ENCODE results near the gene TFG. TPM values are rescaled to one million over a fixed set of nuclear protein-coding genes. Genes with fewer than 3 reads are reported as not detected.

Gene TFG
- total and polyA plus RNA-seq, 9 of the 15 experiments (the other 6 are each of a cell fraction or from before 2014, with no cell fraction given): 31.8 to 143 (median 57.8) TPM

- TF ChIP-seq TRIM25 (IDR thresholded peaks at IDR 0.05; ENCODE audit: borderline replicate concordance) (no peak), ARID2 (IDR thresholded peaks at IDR 0.05) (no peak), TEAD1 (CRISPR knock-in tag; IDR thresholded peaks at IDR 0.05) (no peak), ZNF655 (CRISPR knock-in tag; IDR thresholded peaks at IDR 0.05) (no peak), PTBP1 (IDR thresholded peaks at IDR 0.05; ENCODE audit: low read depth, low read length) (no peak), ETV6 (IDR thresholded peaks at IDR 0.05; ENCODE audit: borderline replicate concordance in 1 of 2, low read depth in 2 of 2, low read length in 1 of 2) (no peak), ETV6 (CRISPR knock-in tag; IDR thresholded peaks at IDR 0.05; ENCODE audit: borderline replicate concordance) (no peak), LCOR (CRISPR knock-in tag; IDR thresholded peaks at IDR 0.05) (no peak), EGR1 (conservative IDR thresholded peaks at IDR 0.05) (no peak), ZSCAN29 (IDR thresholded peaks at IDR 0.05) (no peak), FOXK1 (CRISPR knock-in tag; IDR thresholded peaks at IDR 0.05; ENCODE audit: borderline replicate concordance) (no peak), PURB (CRISPR knock-in tag; IDR thresholded peaks at IDR 0.05; ENCODE audit: low read depth) (no peak), THRA (IDR thresholded peaks at IDR 0.05) (no peak), STAT5B (CRISPR knock-in tag; IDR thresholded peaks at IDR 0.05) (no peak), ZNF668 (CRISPR knock-in tag; IDR thresholded peaks at IDR 0.05) (no peak), ZZZ3 (IDR thresholded peaks at IDR 0.05) (no peak)
- TF ChIP-seq, protein P1, sequence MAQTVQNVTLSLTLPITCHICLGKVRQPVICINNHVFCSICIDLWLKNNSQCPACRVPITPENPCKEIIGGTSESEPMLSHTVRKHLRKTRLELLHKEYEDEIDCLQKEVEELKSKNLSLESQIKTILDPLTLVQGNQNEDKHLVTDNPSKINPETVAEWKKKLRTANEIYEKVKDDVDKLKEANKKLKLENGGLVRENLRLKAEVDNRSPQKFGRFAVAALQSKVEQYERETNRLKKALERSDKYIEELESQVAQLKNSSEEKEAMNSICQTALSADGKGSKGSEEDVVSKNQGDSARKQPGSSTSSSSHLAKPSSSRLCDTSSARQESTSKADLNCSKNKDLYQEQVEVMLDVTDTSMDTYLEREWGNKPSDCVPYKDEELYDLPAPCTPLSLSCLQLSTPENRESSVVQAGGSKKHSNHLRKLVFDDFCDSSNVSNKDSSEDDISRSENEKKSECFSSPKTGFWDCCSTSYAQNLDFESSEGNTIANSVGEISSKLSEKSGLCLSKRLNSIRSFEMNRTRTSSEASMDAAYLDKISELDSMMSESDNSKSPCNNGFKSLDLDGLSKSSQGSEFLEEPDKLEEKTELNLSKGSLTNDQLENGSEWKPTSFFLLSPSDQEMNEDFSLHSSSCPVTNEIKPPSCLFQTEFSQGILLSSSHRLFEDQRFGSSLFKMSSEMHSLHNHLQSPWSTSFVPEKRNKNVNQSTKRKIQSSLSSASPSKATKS (CRISPR knock-in tag; IDR thresholded peaks at IDR 0.05): no peak
- TF ChIP-seq, protein P2, sequence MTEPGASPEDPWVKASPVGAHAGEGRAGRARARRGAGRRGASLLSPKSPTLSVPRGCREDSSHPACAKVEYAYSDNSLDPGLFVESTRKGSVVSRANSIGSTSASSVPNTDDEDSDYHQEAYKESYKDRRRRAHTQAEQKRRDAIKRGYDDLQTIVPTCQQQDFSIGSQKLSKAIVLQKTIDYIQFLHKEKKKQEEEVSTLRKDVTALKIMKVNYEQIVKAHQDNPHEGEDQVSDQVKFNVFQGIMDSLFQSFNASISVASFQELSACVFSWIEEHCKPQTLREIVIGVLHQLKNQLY (CRISPR knock-in tag; conservative IDR thresholded peaks at IDR 0.05): no peak
- TF ChIP-seq, protein P3, sequence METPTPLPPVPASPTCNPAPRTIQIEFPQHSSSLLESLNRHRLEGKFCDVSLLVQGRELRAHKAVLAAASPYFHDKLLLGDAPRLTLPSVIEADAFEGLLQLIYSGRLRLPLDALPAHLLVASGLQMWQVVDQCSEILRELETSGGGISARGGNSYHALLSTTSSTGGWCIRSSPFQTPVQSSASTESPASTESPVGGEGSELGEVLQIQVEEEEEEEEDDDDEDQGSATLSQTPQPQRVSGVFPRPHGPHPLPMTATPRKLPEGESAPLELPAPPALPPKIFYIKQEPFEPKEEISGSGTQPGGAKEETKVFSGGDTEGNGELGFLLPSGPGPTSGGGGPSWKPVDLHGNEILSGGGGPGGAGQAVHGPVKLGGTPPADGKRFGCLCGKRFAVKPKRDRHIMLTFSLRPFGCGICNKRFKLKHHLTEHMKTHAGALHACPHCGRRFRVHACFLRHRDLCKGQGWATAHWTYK (CRISPR knock-in tag; IDR thresholded peaks at IDR 0.05): no peak
Observed at GRCh38 chr3:100662113-100662823, 47.0 kb upstream of the TFG start (continued).
